A549 (cell line): ENCODE results near the gene LTA. TPM values are rescaled to one million over a fixed set of nuclear protein-coding genes. Genes with fewer than 3 reads are reported as not detected.
A peak's percentile ranks its signal among the peaks of the same experiment; 100 is the strongest.

Experiments
- ATAC-seq, 2 experiments: fragments of 200-7000 bp in 1 of 2; fragments of >200 bp in 1 of 2; cut with Nextera tagmentation in 1 of 2; cut with Tn5 transposase in 1 of 2; 3 replicates each; pipeline versions ENCODE4 v1.8.0 to v1.9.1; 2018 to 2020; ENCODE audit warnings: mild to moderate bottlenecking in 1 of 2, moderate library complexity in 1 of 2
- CTCF ChIA-PET: fragments of 300-600 bp; sonication (Branson Sonifier 250); formaldehyde crosslinking; extraction: SDS; loops from one replicate; lab custom pipeline; 2021; ENCODE audit warnings: antibody characterized with exemption, inconsistent platforms; lab: Yijun Ruan, JAX
- POLR2A ChIA-PET: fragments of 350-600 bp; formaldehyde crosslinking; extraction: SDS; loops from one replicate; lab custom pipeline; 2021; ENCODE audit warnings: antibody characterized with exemption, inconsistent platforms; lab: Yijun Ruan, JAX
- DNase-seq, 2 experiments: peaks; one replicate each; pipeline versions ENCODE4 v3.0.0 to v3.0.0-alpha.2; 2011 to 2016; ENCODE audit warnings: low read depth in 1 of 2, low spot score in 1 of 2
- FAIRE-seq: peaks from 2 replicates; lab custom pipeline; 2011; peaks lifted over from hg19 to GRCh38; lab: Jason Lieb, UNC
- H3K27ac ChIP-seq, 2 experiments: fragments of >200 bp; sonication (Bioruptor Twin); formaldehyde crosslinking; 3 replicates each; pipeline ENCODE4 v1.5.1; 2016 to 2017
- H3K4me1 ChIP-seq: fragments of >200 bp; sonication (Bioruptor Twin); formaldehyde crosslinking; 3 replicates; pipeline ENCODE4 v1.6.1; 2016
- H3K4me2 ChIP-seq: fragments of >200 bp; sonication (Bioruptor Twin); formaldehyde crosslinking; 3 replicates; pipeline ENCODE4 v1.6.1; 2016
- H3K4me3 ChIP-seq: fragments of >200 bp; sonication (Bioruptor Twin); formaldehyde crosslinking; 3 replicates; pipeline ENCODE4 v1.5.1; 2016
- H3K9me3 ChIP-seq: fragments of >200 bp; sonication (Bioruptor Twin); formaldehyde crosslinking; 3 replicates; pipeline ENCODE4 v1.6.1; 2016
- BCL3 ChIP-seq: fragments of >200 bp; sonication (Bioruptor Twin); formaldehyde crosslinking; IDR thresholded peaks from 3 replicates; pipeline ENCODE4 v1.6.1; 2016
- BHLHE40 ChIP-seq: IDR thresholded peaks from 2 replicates; pipeline ENCODE4 v1.6.1; 2012; ENCODE audit warnings: low read depth, low read length, inconsistent platforms
- CBX8 ChIP-seq: fragments of 200-600 bp; sonication (generic); IDR thresholded peaks from 2 replicates; pipeline ENCODE4 v1.6.1; 2016
- CEBPB ChIP-seq, 2 experiments: fragments of >200 bp in 1 of 2; sonication (Bioruptor Twin) in 1 of 2; formaldehyde crosslinking in 1 of 2; IDR thresholded peaks; 2 replicates each; pipeline ENCODE4 v1.6.1; 2012 to 2016
- CHD2 ChIP-seq: fragments of 150-350 bp; IDR thresholded peaks from 2 replicates; pipeline ENCODE4 v1.6.1; 2014; ENCODE audit warnings: low read length; ENCODE audit not compliant: partially characterized antibody
- E2F6 ChIP-seq: IDR thresholded peaks from 2 replicates; pipeline ENCODE4 v1.6.1; 2012; ENCODE audit warnings: low read depth, borderline replicate concordance
- ESRRA ChIP-seq: fragments of 150-350 bp; IDR thresholded peaks from 2 replicates; pipeline ENCODE4 v1.6.1; 2014; ENCODE audit warnings: mild to moderate bottlenecking, low read length, borderline replicate concordance
- FOXS1 ChIP-seq: fragments of 250-450 bp; sonication (Bioruptor Pico); IDR thresholded peaks from 2 replicates; pipeline ENCODE4 v1.5.0; 2020; ENCODE audit warnings: mild to moderate bottlenecking, moderate library complexity
- GATA3 ChIP-seq: IDR thresholded peaks from 2 replicates; pipeline ENCODE4 v1.6.1; 2012; ENCODE audit warnings: borderline replicate concordance
- HEYL ChIP-seq: fragments of 250-450 bp; sonication (Bioruptor Pico); IDR thresholded peaks from 2 replicates; pipeline ENCODE4 v1.8.0; 2021; ENCODE audit warnings: mild to moderate bottlenecking, moderate library complexity
- HOXA7 ChIP-seq: fragments of 250-450 bp; sonication (Bioruptor Pico); IDR thresholded peaks from 2 replicates; pipeline ENCODE4 v1.5.0; 2020; ENCODE audit warnings: mild to moderate bottlenecking, moderate library complexity
- HOXB5 ChIP-seq: fragments of 250-450 bp; sonication (Bioruptor Pico); IDR thresholded peaks from 2 replicates; pipeline ENCODE4 v1.5.0; 2020; ENCODE audit warnings: mild to moderate bottlenecking, moderate library complexity
- KDM5A ChIP-seq: fragments of 200-600 bp; sonication (generic); IDR thresholded peaks from 2 replicates; pipeline ENCODE4 v1.6.1; 2016; ENCODE audit warnings: antibody characterized with exemption, mild to moderate bottlenecking
- MAFK ChIP-seq: fragments of 450-650 bp; IDR thresholded peaks from 2 replicates; pipeline ENCODE4 v1.6.1; 2014; ENCODE audit not compliant: partially characterized antibody
- NR3C1 ChIP-seq: fragments of >200 bp; sonication (Bioruptor Twin); formaldehyde crosslinking; IDR thresholded peaks from 3 replicates; pipeline ENCODE4 v1.6.1; 2017
- PBX3 ChIP-seq: IDR thresholded peaks from 2 replicates; pipeline ENCODE4 v1.6.1; 2012
- POLR2A ChIP-seq: IDR thresholded peaks from 2 replicates; pipeline ENCODE4 v1.6.1; 2012; ENCODE audit warnings: mild to moderate bottlenecking, low read length
- RAD21 ChIP-seq, 2 experiments: fragments of >200 bp in 1 of 2; sonication (Bioruptor Twin) in 1 of 2; formaldehyde crosslinking in 1 of 2; IDR thresholded peaks in 1 of 2; conservative IDR thresholded peaks in 1 of 2; 2 replicates in 1 of 2; 3 replicates in 1 of 2; pipeline ENCODE4 v1.6.1; 2012 to 2018; ENCODE audit warnings: inconsistent platforms in 1 of 2
- RARB ChIP-seq: fragments of 250-450 bp; sonication (Bioruptor Pico); IDR thresholded peaks from 2 replicates; pipeline ENCODE4 v1.8.0; 2021; ENCODE audit warnings: mild to moderate bottlenecking, moderate library complexity
- RCOR1 ChIP-seq: fragments of 150-350 bp; IDR thresholded peaks from 2 replicates; pipeline ENCODE4 v1.6.1; 2014; ENCODE audit warnings: antibody characterized with exemption, low read length, low read depth
- RFX5 ChIP-seq: fragments of 450-650 bp; IDR thresholded peaks from 2 replicates; pipeline ENCODE4 v1.7.1; 2014; ENCODE audit warnings: antibody characterized with exemption, mild to moderate bottlenecking, moderate library complexity
- RNF2 ChIP-seq: fragments of 200-600 bp; sonication (generic); IDR thresholded peaks from 2 replicates; pipeline ENCODE4 v1.6.1; 2016; ENCODE audit warnings: low read depth, mild to moderate bottlenecking, antibody characterized with exemption, moderate library complexity, borderline replicate concordance
- SMC3 ChIP-seq: fragments of >200 bp; sonication (Bioruptor Twin); formaldehyde crosslinking; IDR thresholded peaks from 3 replicates; pipeline ENCODE4 v1.6.1; 2018; ENCODE audit warnings: inconsistent platforms
- SREBF2 ChIP-seq: fragments of 450-650 bp; IDR thresholded peaks from 2 replicates; pipeline ENCODE4 v1.6.1; 2014; ENCODE audit warnings: mild to moderate bottlenecking, moderate library complexity
- TFCP2L1 ChIP-seq: fragments of 250-450 bp; sonication (Bioruptor Pico); IDR thresholded peaks from 2 replicates; pipeline ENCODE4 v1.5.0; 2021; ENCODE audit warnings: mild to moderate bottlenecking
- ZFP36 ChIP-seq: fragments of 450-650 bp; IDR thresholded peaks from 2 replicates; pipeline ENCODE4 v1.6.1; 2014; ENCODE audit warnings: borderline replicate concordance; ENCODE audit not compliant: partially characterized antibody
- WGBS: methylation state at CpG from one replicate; pipeline ENCODE4 v1.1.6; 2017; ENCODE audit errors: missing lambda C conversion rate; 5-methylcytosine and 5-hydroxymethylcytosine counted together
- polyA plus RNA-seq, 4 experiments: library from polyadenylated mRNA; depleted of rRNA in 3 of 4; stranded (reverse); fragments of >200 nt; fragmentation: RNase III in 1 of 4; extraction: RNeasy Plus Mini Kit Qiagen cat#74134 plus additional on column Dnase treatment in 1 of 4; gene quantifications; 2 replicates in 3 of 4; 3 replicates in 1 of 4; pipeline ENCODE4 v1.2.3, GENCODE V29; 2011 to 2017

LTA gene
- polyA plus RNA-seq, 2 of the 4 experiments (the other 2 are of a cell fraction): 0.08 TPM; not detected in 1

GRCh38 chr6:31559958-31560696 lies 12.0 kb upstream of the LTA start:
- WGBS: 56% methylated on average over 7 of the region's 7 CpGs
- Histone ChIP-seq H3K4me1 (peaks cover 27% of the 10 kb centered on the region), H3K27ac (peak overlapping the region; percentile 33 to 74; a peak in 4 of 6 replicates), H3K4me2 (peak overlapping the region; percentile 45), H3K4me3 (no peak overlapping the region), H3K9me3 (no peaks in the 10 kb centered on the region)
- ChIA-PET CTCF (interaction anchor here (1.4 to 3.7 kb wide), 5 partner anchors 9 to 67 kb away, joined by 4 to 10 read pairs (median 4); partner anchors contain the start of gene LTB), POLR2A (no interaction called here)
- ATAC-seq (peak; percentile 64 to 80; a peak in 3 of 6 replicates), FAIRE-seq (no peak), DNase-seq (peak in 1 of 2 experiments; percentile 12)
- TF ChIP-seq MAFK: no peak

GRCh38 chr6:31560697-31561058 lies 11.4 kb upstream of the LTA start:
- POLR2A ChIA-PET: no interaction called here
- no peak for FAIRE-seq
- H3K27ac ChIP-seq: peak overlapping the region in 1 of 2 experiments; percentile 74; a peak in 2 of 6 replicates
- no peak overlapping the region for H3K4me3 ChIP-seq
- TF ChIP-seq RAD21 (conservative IDR thresholded peaks at IDR 0.05 in 1 of 2, IDR thresholded peaks at IDR 0.05 in 1 of 2): no peak
- TF ChIP-seq ESRRA: no peak
- TF ChIP-seq BHLHE40: no peak
- TF ChIP-seq ZFP36: no peak
- TF ChIP-seq RFX5: no peak
- TF ChIP-seq MAFK: no peak
- no peak for TF ChIP-seq RCOR1
- no peak for TF ChIP-seq HOXB5
- no peak for TF ChIP-seq TFCP2L1
- no peak for TF ChIP-seq RARB
- TF ChIP-seq FOXS1 (CRISPR knock-in tag): no peak
- TF ChIP-seq E2F6: no peak
- TF ChIP-seq CHD2: no peak
- no peak for TF ChIP-seq CBX8
- TF ChIP-seq GATA3: no peak
- no peak for TF ChIP-seq NR3C1
- DNase-seq: no peak
- no peak; a peak in 1 of 6 replicates for ATAC-seq
- peaks cover 27% of the 10 kb centered on the region for H3K4me1 ChIP-seq
- CTCF ChIA-PET: interaction anchor here (1.4 to 3.7 kb wide), 4 partner anchors 10 to 67 kb away, joined by 4 to 10 read pairs (median 4); no protein-coding TSS in a partner anchor
- no peaks in the 10 kb centered on the region for H3K9me3 ChIP-seq
- H3K4me2 ChIP-seq: peak overlapping the region; percentile 45

- Histone ChIP-seq H3K4me2 (no peak overlapping the region), H3K9me3 (no peaks in the 10 kb centered on the region), H3K4me1 (0 out of 3 replicates have a peak, but pooled peaks cover 4% of the 10 kb centered on the region), H3K27ac (no peak overlapping the region), H3K4me3 (no peak overlapping the region)
- no peak for ATAC-seq
- no peak for DNase-seq
- POLR2A ChIA-PET: no interaction called here
- FAIRE-seq: no peak
- CTCF ChIA-PET: interaction anchor here (1.1 to 4.9 kb wide), 5 partner anchors 9 to 30 kb away, joined by 3 to 30 read pairs (median 5); partner anchors contain the start of gene LST1
- TF ChIP-seq RNF2: no peak
- peak; percentile 51 for TF ChIP-seq MAFK
- TF ChIP-seq, all 56 proteins: peak for 1
- 78% methylated on average over 9 of the region's 9 CpGs for WGBS
Measured at GRCh38 chr6:31567531-31568370, 4.3 kb upstream of the LTA start.

- Histone ChIP-seq H3K4me3 (no peak overlapping the region), H3K9me3 (no peaks in the 10 kb centered on the region), H3K4me2 (no peak overlapping the region), H3K4me1 (no peaks in the 10 kb centered on the region), H3K27ac (no peak overlapping the region)
- ChIA-PET CTCF (interaction anchor here (1.1 to 4.9 kb wide), 4 partner anchors 10 to 18 kb away, joined by 3 to 30 read pairs (median 4); partner anchors contain the start of gene LST1), POLR2A (no interaction called here)
- DNase-seq: no peak
- no peak for ATAC-seq
- FAIRE-seq: no peak
- WGBS: 80% methylated on average over 3 of the region's 3 CpGs
- no peak for TF ChIP-seq SMC3
- no peak for TF ChIP-seq HEYL (CRISPR knock-in tag)
- no peak for TF ChIP-seq MAFK
- TF ChIP-seq BCL3: no peak
- TF ChIP-seq SREBF2: no peak
- no peak for TF ChIP-seq KDM5A
- TF ChIP-seq CHD2: no peak
- TF ChIP-seq CEBPB (IDR thresholded peaks at IDR 0.05): no peak
- TF ChIP-seq PBX3: no peak
- TF ChIP-seq TFCP2L1: no peak
- TF ChIP-seq POLR2A: no peak
- no peak for TF ChIP-seq HOXA7
- no peak for TF ChIP-seq E2F6
Measured at GRCh38 chr6:31568537-31568961, 3.5 kb upstream of the LTA start.
